GM23338 (cell line): ENCODE results near the gene FCRL3. TPM values are rescaled to one million over a fixed set of nuclear protein-coding genes. Genes with fewer than 3 reads are reported as not detected.

Experiments
- ATAC-seq: fragments of 200-7000 bp; cut with Tn5 transposase; 3 replicates; pipeline ENCODE4 v1.9.1; 2020
- DNase-seq: peaks from one replicate; pipeline ENCODE4 v3.0.0-alpha.2; 2015; ENCODE audit warnings: low spot score
- H2AFZ ChIP-seq: fragments of 200-600 bp; sonication (generic); 2 replicates; pipeline ENCODE4 v1.8.0; 2016; ENCODE audit warnings: antibody characterized with exemption, mild to moderate bottlenecking, moderate library complexity
- H3F3A ChIP-seq: fragments of 200-600 bp; sonication (generic); replicated peaks from 2 replicates; pipeline ENCODE4 v1.8.0; 2017; ENCODE audit warnings: antibody characterized with exemption, mixed run types, low read depth
- H3K27ac ChIP-seq: fragments of 200-600 bp; sonication (generic); 2 replicates; pipeline ENCODE4 v1.6.1; 2016; ENCODE audit warnings: low read depth
- H3K27me3 ChIP-seq: fragments of 200-600 bp; sonication (generic); 2 replicates; pipeline ENCODE4 v1.8.0; 2016; ENCODE audit warnings: mild to moderate bottlenecking, mixed run types, moderate library complexity; ENCODE audit not compliant: insufficient read depth
- H3K36me3 ChIP-seq: fragments of 200-600 bp; sonication (generic); 2 replicates; pipeline ENCODE4 v1.8.0; 2016; ENCODE audit warnings: mild to moderate bottlenecking; ENCODE audit not compliant: insufficient read depth
- H3K4me1 ChIP-seq: fragments of 200-600 bp; sonication (generic); 2 replicates; pipeline ENCODE4 v1.8.0; 2016; ENCODE audit warnings: mild to moderate bottlenecking, moderate library complexity; ENCODE audit not compliant: insufficient read depth
- H3K4me2 ChIP-seq: fragments of 200-600 bp; sonication (generic); 2 replicates; pipeline ENCODE4 v1.7.1; 2017; ENCODE audit warnings: mixed run types
- H3K4me3 ChIP-seq: fragments of 200-600 bp; sonication (generic); 2 replicates; pipeline ENCODE4 v1.6.1; 2016; ENCODE audit warnings: mixed run types
- H3K79me2 ChIP-seq: fragments of 200-600 bp; sonication (generic); replicated peaks from 2 replicates; pipeline ENCODE4 v1.8.0; 2017; ENCODE audit warnings: mild to moderate bottlenecking; ENCODE audit not compliant: insufficient read depth
- H3K9me2 ChIP-seq: fragments of 200-600 bp; sonication (generic); 2 replicates; pipeline ENCODE4 v1.8.0; 2017; ENCODE audit not compliant: insufficient read depth
- H4K20me1 ChIP-seq: fragments of 200-600 bp; sonication (generic); replicated peaks from 2 replicates; pipeline ENCODE4 v1.8.0; 2017; ENCODE audit warnings: mild to moderate bottlenecking; ENCODE audit not compliant: insufficient read depth
- H3K27ac Mint-ChIP-seq: 2 replicates; pipeline ENCODE4 v1.8.0; 2020; ENCODE audit warnings: inconsistent platforms, mild to moderate bottlenecking, moderate library complexity, mixed read lengths
- H3K27me3 Mint-ChIP-seq: 3 replicates; pipeline ENCODE4 v1.8.0; 2022; ENCODE audit warnings: low read depth, mild to moderate bottlenecking, moderate library complexity, mixed read lengths, inconsistent platforms; ENCODE audit not compliant: insufficient read depth, poor library complexity
- H3K36me3 Mint-ChIP-seq: 3 replicates; pipeline ENCODE4 v1.8.0; 2021; ENCODE audit warnings: low read depth, mild to moderate bottlenecking, inconsistent platforms, moderate library complexity, mixed read lengths
- H3K4me1 Mint-ChIP-seq: 3 replicates; pipeline ENCODE4 v1.8.0; 2020; ENCODE audit warnings: mild to moderate bottlenecking, inconsistent platforms, mixed read lengths
- H3K4me3 Mint-ChIP-seq: 3 replicates; pipeline ENCODE4 v1.8.0; 2021; ENCODE audit warnings: moderate library complexity, mild to moderate bottlenecking, inconsistent platforms, mixed read lengths
- H3K9me3 Mint-ChIP-seq: 3 replicates; pipeline ENCODE4 v1.8.0; 2020; ENCODE audit warnings: moderate library complexity, mild to moderate bottlenecking, inconsistent platforms, mixed read lengths
- CREB1 ChIP-seq: fragments of 250-450 bp; sonication (Bioruptor Pico); IDR thresholded peaks from 2 replicates; pipeline ENCODE4 v1.5.0; 2020; ENCODE audit warnings: low read depth, mild to moderate bottlenecking, moderate library complexity
- EZH2 ChIP-seq: fragments of 200-600 bp; sonication (generic); IDR thresholded peaks from one replicate; pipeline ENCODE4 v1.8.0; 2017; ENCODE audit warnings: antibody characterized with exemption, mild to moderate bottlenecking, low read depth; ENCODE audit not compliant: unreplicated experiment
- EZH2phosphoT487 ChIP-seq: fragments of 200-600 bp; sonication (generic); IDR thresholded peaks from one replicate; pipeline ENCODE4 v1.8.1; 2018; ENCODE audit warnings: antibody characterized with exemption; ENCODE audit not compliant: unreplicated experiment
- NANOG ChIP-seq: IDR thresholded peaks from 2 replicates; pipeline ENCODE4 v1.6.1; 2016; ENCODE audit warnings: antibody characterized with exemption, borderline replicate concordance
- STAT1 ChIP-seq: IDR thresholded peaks from one replicate; pipeline ENCODE4 v1.6.1; 2016; ENCODE audit warnings: antibody characterized with exemption; ENCODE audit not compliant: unreplicated experiment
- ZNF114 ChIP-seq: fragments of 250-450 bp; sonication (Bioruptor Pico); IDR thresholded peaks from 2 replicates; pipeline ENCODE4 v1.5.0; 2020; ENCODE audit warnings: mild to moderate bottlenecking, moderate library complexity
- polyA plus RNA-seq: library from polyadenylated mRNA; unstranded; fragments of >200 nt; fragmentation: Nextera tagmentation; extraction: Ambion mirVana; gene quantifications from 2 replicates; pipeline ENCODE4 v1.2.1, GENCODE V29; 2016
- total RNA-seq: library from RNA; depleted of rRNA; stranded (reverse); fragments of >200 nt; shearing (Covaris generic); gene quantifications from 2 replicates; pipeline ENCODE4 v1.2.3, GENCODE V29; 2014
- TF ChIP-seq, protein P1 (sequence below): IDR thresholded peaks from 2 replicates; pipeline ENCODE4 v1.6.1; 2016; ENCODE audit warnings: antibody characterized with exemption
- TF ChIP-seq, protein P2 (sequence below): IDR thresholded peaks from one replicate; pipeline ENCODE4 v1.6.1; 2018; ENCODE audit warnings: antibody characterized with exemption; ENCODE audit not compliant: unreplicated experiment
- TF ChIP-seq, protein P3 (sequence below), 2 experiments: fragments of 200-600 bp in 1 of 2; sonication (generic) in 1 of 2; conservative IDR thresholded peaks; 2 replicates each; pipeline versions ENCODE4 v1.5.1 to v1.6.1; 2016 to 2017; ENCODE audit warnings: antibody characterized with exemption in 2 of 2, low read depth in 2 of 2, mild to moderate bottlenecking in 2 of 2, moderate library complexity in 1 of 2

Gene FCRL3
- total and polyA plus RNA-seq, 2 experiments from 2014 or later = not detected

DNA sequence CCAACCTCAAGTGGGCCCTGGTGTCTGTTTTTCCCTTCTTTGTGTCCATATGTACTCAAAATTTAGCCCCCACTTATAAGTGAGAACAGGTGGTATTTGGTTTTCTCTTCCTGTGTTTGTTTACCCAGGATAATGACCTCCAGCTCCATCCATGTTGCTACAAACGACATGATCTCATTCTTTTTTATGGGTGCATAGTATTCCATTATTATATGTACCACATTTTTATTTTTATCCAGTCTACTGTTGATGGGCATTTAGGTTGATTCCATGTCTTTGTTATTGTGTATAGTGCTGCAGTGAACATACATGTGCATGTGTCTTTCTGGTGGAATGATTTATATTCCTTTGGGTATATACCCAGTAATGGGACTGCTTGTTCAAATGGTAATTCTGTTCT lies 27.6 kb downstream of the FCRL3 start (continued):
- TF ChIP-seq, protein P1, sequence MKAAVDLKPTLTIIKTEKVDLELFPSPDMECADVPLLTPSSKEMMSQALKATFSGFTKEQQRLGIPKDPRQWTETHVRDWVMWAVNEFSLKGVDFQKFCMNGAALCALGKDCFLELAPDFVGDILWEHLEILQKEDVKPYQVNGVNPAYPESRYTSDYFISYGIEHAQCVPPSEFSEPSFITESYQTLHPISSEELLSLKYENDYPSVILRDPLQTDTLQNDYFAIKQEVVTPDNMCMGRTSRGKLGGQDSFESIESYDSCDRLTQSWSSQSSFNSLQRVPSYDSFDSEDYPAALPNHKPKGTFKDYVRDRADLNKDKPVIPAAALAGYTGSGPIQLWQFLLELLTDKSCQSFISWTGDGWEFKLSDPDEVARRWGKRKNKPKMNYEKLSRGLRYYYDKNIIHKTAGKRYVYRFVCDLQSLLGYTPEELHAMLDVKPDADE = no peak
- no peak for TF ChIP-seq ZNF114 (CRISPR knock-in tag)
- no peak for TF ChIP-seq STAT1
- no peak for TF ChIP-seq EZH2phosphoT487
- TF ChIP-seq, protein P2, sequence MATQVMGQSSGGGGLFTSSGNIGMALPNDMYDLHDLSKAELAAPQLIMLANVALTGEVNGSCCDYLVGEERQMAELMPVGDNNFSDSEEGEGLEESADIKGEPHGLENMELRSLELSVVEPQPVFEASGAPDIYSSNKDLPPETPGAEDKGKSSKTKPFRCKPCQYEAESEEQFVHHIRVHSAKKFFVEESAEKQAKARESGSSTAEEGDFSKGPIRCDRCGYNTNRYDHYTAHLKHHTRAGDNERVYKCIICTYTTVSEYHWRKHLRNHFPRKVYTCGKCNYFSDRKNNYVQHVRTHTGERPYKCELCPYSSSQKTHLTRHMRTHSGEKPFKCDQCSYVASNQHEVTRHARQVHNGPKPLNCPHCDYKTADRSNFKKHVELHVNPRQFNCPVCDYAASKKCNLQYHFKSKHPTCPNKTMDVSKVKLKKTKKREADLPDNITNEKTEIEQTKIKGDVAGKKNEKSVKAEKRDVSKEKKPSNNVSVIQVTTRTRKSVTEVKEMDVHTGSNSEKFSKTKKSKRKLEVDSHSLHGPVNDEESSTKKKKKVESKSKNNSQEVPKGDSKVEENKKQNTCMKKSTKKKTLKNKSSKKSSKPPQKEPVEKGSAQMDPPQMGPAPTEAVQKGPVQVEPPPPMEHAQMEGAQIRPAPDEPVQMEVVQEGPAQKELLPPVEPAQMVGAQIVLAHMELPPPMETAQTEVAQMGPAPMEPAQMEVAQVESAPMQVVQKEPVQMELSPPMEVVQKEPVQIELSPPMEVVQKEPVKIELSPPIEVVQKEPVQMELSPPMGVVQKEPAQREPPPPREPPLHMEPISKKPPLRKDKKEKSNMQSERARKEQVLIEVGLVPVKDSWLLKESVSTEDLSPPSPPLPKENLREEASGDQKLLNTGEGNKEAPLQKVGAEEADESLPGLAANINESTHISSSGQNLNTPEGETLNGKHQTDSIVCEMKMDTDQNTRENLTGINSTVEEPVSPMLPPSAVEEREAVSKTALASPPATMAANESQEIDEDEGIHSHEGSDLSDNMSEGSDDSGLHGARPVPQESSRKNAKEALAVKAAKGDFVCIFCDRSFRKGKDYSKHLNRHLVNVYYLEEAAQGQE = no peak

DNA sequence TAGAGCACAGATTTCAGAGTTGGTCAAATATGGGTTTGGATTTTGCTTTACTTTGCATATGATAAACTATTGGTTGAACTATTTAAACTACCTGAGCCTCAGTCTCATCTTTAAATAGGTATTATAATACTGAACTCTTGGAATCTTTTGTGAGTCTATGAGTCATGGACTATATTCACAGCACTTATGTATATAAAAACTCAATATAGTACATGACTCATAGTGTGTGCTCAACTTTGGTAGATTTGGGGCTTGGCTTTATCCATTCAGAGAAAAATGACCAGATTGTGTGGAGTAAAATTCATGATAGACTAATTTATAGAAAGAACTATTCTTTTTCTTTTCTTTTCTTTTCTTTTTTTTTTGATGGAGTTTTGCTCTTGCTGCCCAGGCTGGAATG lies 28.7 kb downstream of the FCRL3 start:
- H3K27me3 ChIP-seq = no peaks in the 10 kb centered on the region
- peaks cover 44% of the 10 kb centered on the region for H3K9me3 Mint-ChIP-seq
- H3K27ac ChIP-seq = no peak overlapping the region
- no peaks in the 10 kb centered on the region for H3F3A ChIP-seq
- no peaks in the 10 kb centered on the region for H3K36me3 ChIP-seq
- H3K79me2 ChIP-seq = no peaks in the 10 kb centered on the region
- no peaks in the 10 kb centered on the region for H3K27me3 Mint-ChIP-seq
- H3K4me3 ChIP-seq = no peak overlapping the region
- peaks cover 7% of the 10 kb centered on the region for H3K4me1 Mint-ChIP-seq
- H3K36me3 Mint-ChIP-seq = peaks cover 17% of the 10 kb centered on the region
- H3K27ac Mint-ChIP-seq = no peak overlapping the region
- H3K4me3 Mint-ChIP-seq = no peak overlapping the region
- H3K9me2 ChIP-seq = no peaks in the 10 kb centered on the region
- H3K4me2 ChIP-seq = no peak overlapping the region
- ATAC-seq (no peak), DNase-seq (no peak)
- no peaks in the 10 kb centered on the region; the same call in 1 of the 2 replicates for H3K4me1 ChIP-seq
- no peaks in the 10 kb centered on the region for H4K20me1 ChIP-seq
- no peak overlapping the region for H2AFZ ChIP-seq
- TF ChIP-seq, protein P2 = no peak
- no peak for TF ChIP-seq EZH2
- no peak for TF ChIP-seq STAT1
- TF ChIP-seq, protein P3, sequence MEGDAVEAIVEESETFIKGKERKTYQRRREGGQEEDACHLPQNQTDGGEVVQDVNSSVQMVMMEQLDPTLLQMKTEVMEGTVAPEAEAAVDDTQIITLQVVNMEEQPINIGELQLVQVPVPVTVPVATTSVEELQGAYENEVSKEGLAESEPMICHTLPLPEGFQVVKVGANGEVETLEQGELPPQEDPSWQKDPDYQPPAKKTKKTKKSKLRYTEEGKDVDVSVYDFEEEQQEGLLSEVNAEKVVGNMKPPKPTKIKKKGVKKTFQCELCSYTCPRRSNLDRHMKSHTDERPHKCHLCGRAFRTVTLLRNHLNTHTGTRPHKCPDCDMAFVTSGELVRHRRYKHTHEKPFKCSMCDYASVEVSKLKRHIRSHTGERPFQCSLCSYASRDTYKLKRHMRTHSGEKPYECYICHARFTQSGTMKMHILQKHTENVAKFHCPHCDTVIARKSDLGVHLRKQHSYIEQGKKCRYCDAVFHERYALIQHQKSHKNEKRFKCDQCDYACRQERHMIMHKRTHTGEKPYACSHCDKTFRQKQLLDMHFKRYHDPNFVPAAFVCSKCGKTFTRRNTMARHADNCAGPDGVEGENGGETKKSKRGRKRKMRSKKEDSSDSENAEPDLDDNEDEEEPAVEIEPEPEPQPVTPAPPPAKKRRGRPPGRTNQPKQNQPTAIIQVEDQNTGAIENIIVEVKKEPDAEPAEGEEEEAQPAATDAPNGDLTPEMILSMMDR (conservative IDR thresholded peaks at IDR 0.05; ENCODE audit: low read depth in 2 of 2) = no peak
- no peak for TF ChIP-seq CREB1
- TF ChIP-seq, protein P1 = no peak
- no peak for TF ChIP-seq NANOG
